WERI-Rb-1 (cell line): ENCODE results near the gene ELP4.
"Not testable (repeated sequence)": the region's sequence is repeated elsewhere in the genome, so short reads cannot be mapped to it uniquely, and the experiment has no call there.

ENCODE experiments used
- DNase-seq: peaks from one replicate; pipeline ENCODE4 v3.0.0-alpha.2; 2020
- H3K27ac ChIP-seq: fragments of 250-450 bp; sonication (Bioruptor Pico); 2 replicates; pipeline ENCODE4 v1.5.1; 2020; ENCODE audit warnings: mild to moderate bottlenecking, moderate library complexity
- H3K27me3 ChIP-seq: fragments of 250-450 bp; sonication (Bioruptor Pico); 2 replicates; pipeline ENCODE4 v1.5.1; 2021; ENCODE audit warnings: mild to moderate bottlenecking, low read depth, moderate library complexity; ENCODE audit not compliant: insufficient read depth, severe bottlenecking
- H3K36me3 ChIP-seq: fragments of 250-450 bp; sonication (Bioruptor Pico); 2 replicates; pipeline ENCODE4 v1.5.1; 2020; ENCODE audit warnings: mild to moderate bottlenecking, moderate library complexity
- H3K4me3 ChIP-seq: 2 replicates; pipeline ENCODE4 v1.5.1; 2011; ENCODE audit warnings: low read depth, mild to moderate bottlenecking, control low read depth, low read length
- H3K9me3 ChIP-seq: fragments of 250-450 bp; sonication (Bioruptor Pico); 2 replicates; pipeline ENCODE4 v1.5.1; 2021; ENCODE audit warnings: mild to moderate bottlenecking, moderate library complexity; ENCODE audit not compliant: severe bottlenecking
- TF ChIP-seq, protein P1 (sequence below): IDR thresholded peaks from 2 replicates; pipeline ENCODE4 v1.5.1; 2011; ENCODE audit warnings: low read depth, mild to moderate bottlenecking, control low read depth, inconsistent platforms, low read length

The ELP4 gene

DNA sequence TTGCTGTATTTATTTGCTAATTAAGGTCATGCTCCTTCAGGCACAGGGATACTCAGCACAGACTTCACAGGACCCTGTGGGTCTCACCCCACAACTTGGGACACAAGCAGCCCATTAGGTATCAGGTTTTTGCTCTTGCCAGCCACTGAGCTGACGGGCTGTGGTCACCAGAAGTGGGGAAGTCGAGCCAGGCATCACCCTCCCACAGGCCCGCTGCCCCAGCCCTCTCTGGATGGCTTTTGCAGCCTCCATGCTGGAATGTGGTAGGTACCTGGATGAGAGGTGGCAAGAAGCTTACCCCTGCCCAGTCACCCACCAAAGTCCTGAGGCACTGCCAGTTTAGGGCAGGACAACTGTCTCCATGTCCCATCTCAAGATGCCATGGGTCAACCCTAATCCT, 213.2 kb downstream of the ELP4 start:
- H3K27ac ChIP-seq, result no peak overlapping the region
- no peaks in the 10 kb centered on the region for H3K9me3 ChIP-seq
- H3K27me3 ChIP-seq, result no peaks in the 10 kb centered on the region
- no peak for DNase-seq
- H3K36me3 ChIP-seq, result no peaks in the 10 kb centered on the region
- TF ChIP-seq, protein P1, sequence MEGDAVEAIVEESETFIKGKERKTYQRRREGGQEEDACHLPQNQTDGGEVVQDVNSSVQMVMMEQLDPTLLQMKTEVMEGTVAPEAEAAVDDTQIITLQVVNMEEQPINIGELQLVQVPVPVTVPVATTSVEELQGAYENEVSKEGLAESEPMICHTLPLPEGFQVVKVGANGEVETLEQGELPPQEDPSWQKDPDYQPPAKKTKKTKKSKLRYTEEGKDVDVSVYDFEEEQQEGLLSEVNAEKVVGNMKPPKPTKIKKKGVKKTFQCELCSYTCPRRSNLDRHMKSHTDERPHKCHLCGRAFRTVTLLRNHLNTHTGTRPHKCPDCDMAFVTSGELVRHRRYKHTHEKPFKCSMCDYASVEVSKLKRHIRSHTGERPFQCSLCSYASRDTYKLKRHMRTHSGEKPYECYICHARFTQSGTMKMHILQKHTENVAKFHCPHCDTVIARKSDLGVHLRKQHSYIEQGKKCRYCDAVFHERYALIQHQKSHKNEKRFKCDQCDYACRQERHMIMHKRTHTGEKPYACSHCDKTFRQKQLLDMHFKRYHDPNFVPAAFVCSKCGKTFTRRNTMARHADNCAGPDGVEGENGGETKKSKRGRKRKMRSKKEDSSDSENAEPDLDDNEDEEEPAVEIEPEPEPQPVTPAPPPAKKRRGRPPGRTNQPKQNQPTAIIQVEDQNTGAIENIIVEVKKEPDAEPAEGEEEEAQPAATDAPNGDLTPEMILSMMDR, result no peak
- no peak overlapping the region for H3K4me3 ChIP-seq

DNA sequence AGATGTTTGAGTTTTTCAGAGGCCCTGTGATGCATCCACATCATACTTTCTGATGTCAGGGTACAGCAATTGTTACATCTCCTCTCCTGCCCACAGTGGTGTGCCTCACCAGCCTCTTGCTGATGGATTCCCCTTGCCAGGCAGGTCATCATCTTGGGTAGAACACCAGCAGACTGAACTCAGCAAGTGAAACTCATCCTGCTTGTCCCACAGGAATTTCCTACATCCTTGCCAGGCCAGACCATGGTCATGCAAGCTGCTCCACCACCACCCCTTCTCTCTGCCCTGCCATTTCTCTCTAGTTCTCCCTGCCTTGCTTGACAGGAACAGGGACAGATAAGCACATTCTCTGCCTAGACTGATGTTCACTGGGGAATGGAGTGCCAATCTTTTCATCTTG, 215.6 kb downstream of the ELP4 start:
- no peak for DNase-seq
- Histone ChIP-seq H3K27me3 (no peaks in the 10 kb centered on the region), H3K4me3 (no peak overlapping the region), H3K9me3 (no peaks in the 10 kb centered on the region), H3K36me3 (no peaks in the 10 kb centered on the region), H3K27ac (no peak overlapping the region)
- TF ChIP-seq, protein P1, result no peak

GRCh38 chr11:31728432-31728831, 218.9 kb downstream of the ELP4 start:
- H3K27me3 ChIP-seq, result no peaks in the 10 kb centered on the region
- no peaks in the 10 kb centered on the region for H3K9me3 ChIP-seq
- H3K27ac ChIP-seq, result no peak overlapping the region
- H3K36me3 ChIP-seq, result no peaks in the 10 kb centered on the region
- no peak overlapping the region for H3K4me3 ChIP-seq
- DNase-seq, result no peak
- TF ChIP-seq, protein P1, result no peak

DNA sequence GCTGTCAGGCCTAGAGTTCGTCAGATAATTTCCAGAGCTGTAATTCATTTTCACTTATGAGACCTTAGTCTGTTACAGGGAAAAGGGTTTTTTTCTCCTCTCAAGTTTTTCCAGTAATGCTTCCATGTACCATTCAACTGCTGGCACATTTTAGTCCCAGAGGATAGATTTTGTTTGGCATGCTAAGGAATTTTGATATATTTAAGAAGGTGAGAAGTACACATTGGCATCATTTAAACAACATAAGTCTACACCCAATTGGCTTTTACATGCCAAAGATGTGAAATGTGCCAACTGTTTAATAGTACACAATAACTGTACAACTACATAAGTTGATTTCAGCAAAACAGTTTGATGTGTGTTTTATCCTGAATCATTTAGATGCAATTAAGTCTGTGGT, 230.6 kb downstream of the ELP4 start:
- DNase-seq, result no peak
- H3K36me3 ChIP-seq, result no peaks in the 10 kb centered on the region
- no peaks in the 10 kb centered on the region for H3K27me3 ChIP-seq
- H3K9me3 ChIP-seq, result no peaks in the 10 kb centered on the region
- H3K4me3 ChIP-seq, result no peak overlapping the region
- TF ChIP-seq, protein P1, result no peak
- H3K27ac ChIP-seq, result no peak overlapping the region

DNA sequence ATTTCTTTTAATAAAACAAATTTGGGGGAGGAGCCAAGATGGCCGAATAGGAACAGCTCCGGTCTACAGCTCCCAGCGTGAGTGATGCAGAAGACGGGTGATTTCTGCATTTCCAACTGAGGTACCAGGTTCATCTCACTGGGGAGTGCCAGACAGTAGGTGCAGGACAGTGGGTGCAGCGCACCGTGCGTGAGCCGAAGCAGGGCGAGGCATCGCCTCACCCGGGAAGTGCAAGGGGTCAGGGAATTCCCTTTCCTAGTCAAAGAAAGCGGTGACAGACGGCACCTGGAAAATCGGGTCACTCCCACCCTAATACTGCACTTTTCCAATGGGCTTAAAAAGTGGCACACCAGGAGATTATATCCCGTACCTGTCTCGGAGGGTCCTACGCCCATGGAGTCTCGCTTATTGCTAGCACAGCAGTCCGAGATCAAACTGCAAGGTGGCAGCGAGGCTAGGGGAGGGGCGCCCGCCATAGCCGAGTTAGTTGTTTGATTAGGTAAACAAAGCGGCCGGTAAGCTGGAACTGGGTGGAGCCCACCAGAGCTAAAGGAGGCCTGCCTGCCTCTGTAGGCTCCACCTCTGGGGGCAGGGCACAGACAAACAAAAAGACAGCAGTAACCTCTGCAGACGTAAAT, 231.3 kb downstream of the ELP4 start:
- DNase-seq, H3K27me3 ChIP-seq: not testable (repeated sequence)

DNA sequence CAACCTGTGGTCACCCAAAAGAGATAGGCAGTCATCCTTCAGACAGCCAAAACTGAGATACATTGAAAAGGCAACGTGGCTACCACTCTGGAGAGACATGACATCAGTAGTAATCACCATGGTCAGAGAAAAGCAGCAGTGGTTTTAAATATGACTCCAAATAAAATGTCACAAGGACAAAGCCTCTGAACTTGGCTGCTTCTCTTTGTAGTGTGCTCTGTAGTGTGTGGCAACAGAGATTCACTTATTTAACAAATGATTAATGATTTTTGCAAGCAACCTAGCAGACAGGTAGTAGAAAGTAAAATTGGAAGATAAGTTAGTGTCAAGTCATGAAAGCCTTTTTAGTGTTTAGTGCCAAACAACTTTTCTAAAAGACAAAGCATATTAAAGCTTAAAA, 238.0 kb downstream of the ELP4 start:
- TF ChIP-seq, protein P1, result no peak
- Histone ChIP-seq H3K36me3 (no peaks in the 10 kb centered on the region), H3K27me3 (no peaks in the 10 kb centered on the region), H3K27ac (no peak overlapping the region), H3K4me3 (no peak overlapping the region), H3K9me3 (no peaks in the 10 kb centered on the region)
- DNase-seq, result no peak

More for the DNA sequence above, 231.3 kb downstream of the ELP4 start:
- not testable (repeated sequence) for H3K27ac ChIP-seq, H3K9me3 ChIP-seq, H3K4me3 ChIP-seq, H3K36me3 ChIP-seq
